ENCODE data around the gene OR4C46. TPM values are rescaled to one million over a fixed set of nuclear protein-coding genes. Genes with fewer than 3 reads are reported as not detected.
"Not testable (repeated sequence)": the region's sequence is repeated elsewhere in the genome, so short reads cannot be mapped to it uniquely, and the experiment has no call there.

Gene OR4C46
- total RNA-seq (2013; cell fraction: nucleolus; rRNA removed) = not detected in 2 replicates
- total RNA-seq (2014; rRNA removed) = not detected in 2 replicates
- total RNA-seq (2014; rRNA removed; fragmentation: Illumina TruSeq; extraction: Trizol) = not detected in 2 replicates
- total RNA-seq (2021) = not detected in 2 replicates
- not detected for polyA plus RNA-seq (2011; ENCODE audit: low read depth)
- not detected in 2 replicates for polyA plus RNA-seq (2011; rRNA removed)
- polyA plus RNA-seq (2011; cell fraction: cytosol; rRNA removed) = not detected in 2 replicates
- not detected in 2 replicates for polyA plus RNA-seq (2011; cell fraction: nucleus; rRNA removed)
- polyA plus RNA-seq (2012) = not detected in 2 replicates
- not detected in 2 replicates for polyA plus RNA-seq (2014; fragmentation: Illumina TruSeq; extraction: Trizol)
- polyA plus RNA-seq (2014; fragmentation: Nextera tagmentation; extraction: Ambion mirVana) = not detected
- not detected in 2 replicates for polyA plus RNA-seq (2014; rRNA removed)
- polyA plus RNA-seq (2016; fragmentation: Nextera tagmentation; extraction: Ambion mirVana) = not detected
- polyA minus RNA-seq (2011; rRNA and poly(A)+ RNA removed) = not detected in 2 replicates
- not detected in 2 replicates for polyA minus RNA-seq (2011; cell fraction: cytosol; rRNA and poly(A)+ RNA removed)
- not detected in 2 replicates for polyA minus RNA-seq (2011; cell fraction: nucleus; rRNA and poly(A)+ RNA removed)
- not detected for Bru-seq, nascent RNA
- not detected for BruChase-seq, experiment 1, labeled RNA remaining after a 6-hour chase
- BruChase-seq, experiment 2, labeled RNA remaining after a 2-hour chase = not detected
- long read RNA-seq, experiment 1 = 0 reads
- long read RNA-seq, experiment 2 = 0 reads

DNA sequence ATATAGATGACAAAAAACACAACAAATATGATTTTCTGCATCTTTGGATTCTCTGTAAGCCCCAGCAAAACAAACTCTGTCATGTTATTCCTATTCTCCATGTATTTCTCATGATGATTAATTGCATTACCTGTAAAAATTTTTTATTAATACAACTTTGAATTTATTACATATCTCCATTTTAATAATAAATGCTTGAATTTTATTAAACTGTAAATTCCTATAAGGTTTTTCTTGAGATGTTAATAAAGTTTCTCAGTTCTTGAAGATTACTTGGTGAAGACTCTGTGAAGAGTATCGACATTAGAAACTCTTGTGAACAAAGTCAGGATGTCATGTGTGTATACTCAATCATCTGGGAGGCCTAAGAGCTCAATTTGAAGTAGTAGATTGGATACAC, at the start of gene OR4C46:
TSS of gene OR4C46 (minus strand) at position 101 of the 400 bp plus-strand sequence. CDS start at position 101, 0 bp downstream.
- Histone ChIP-seq H3K79me2 (ENCODE audit: control insufficient read depth, insufficient read depth, low read length) (no peaks in the 10 kb centered on the region), H3K36me3 (ENCODE audit: control insufficient read depth in 2 of 2, insufficient read depth in 2 of 2, low read length in 1 of 2) (no peaks in the 10 kb centered on the region), H2AFZ (ENCODE audit: control insufficient read depth, low read depth, low read length) (no peak within 1 kb of the TSS), H3K4me3 (no peak within 1 kb of the TSS), H3K9ac (ENCODE audit: control insufficient read depth, insufficient read depth, low read length) (no peak within 1 kb of the TSS), H3K4me1 (ENCODE audit: control insufficient read depth, insufficient read depth, low read length) (no peaks in the 10 kb centered on the region), H4K20me1 (ENCODE audit: control insufficient read depth, insufficient read depth) (no peaks in the 10 kb centered on the region), H3K27ac (ENCODE audit: control insufficient read depth, insufficient read depth) (no peak within 1 kb of the TSS), H3K27me3 (replicated peaks in 1 of 2; ENCODE audit: control insufficient read depth in 2 of 2, insufficient read depth in 2 of 2, low read length in 1 of 2) (no peaks in the 10 kb centered on the region), H3K9me3 (replicated peaks; ENCODE audit: control insufficient read depth, insufficient read depth, low read length) (no peaks in the 10 kb centered on the region), H3K4me2 (ENCODE audit: control insufficient read depth, insufficient read depth) (no peak within 1 kb of the TSS)
- TF ChIP-seq, protein P1, sequence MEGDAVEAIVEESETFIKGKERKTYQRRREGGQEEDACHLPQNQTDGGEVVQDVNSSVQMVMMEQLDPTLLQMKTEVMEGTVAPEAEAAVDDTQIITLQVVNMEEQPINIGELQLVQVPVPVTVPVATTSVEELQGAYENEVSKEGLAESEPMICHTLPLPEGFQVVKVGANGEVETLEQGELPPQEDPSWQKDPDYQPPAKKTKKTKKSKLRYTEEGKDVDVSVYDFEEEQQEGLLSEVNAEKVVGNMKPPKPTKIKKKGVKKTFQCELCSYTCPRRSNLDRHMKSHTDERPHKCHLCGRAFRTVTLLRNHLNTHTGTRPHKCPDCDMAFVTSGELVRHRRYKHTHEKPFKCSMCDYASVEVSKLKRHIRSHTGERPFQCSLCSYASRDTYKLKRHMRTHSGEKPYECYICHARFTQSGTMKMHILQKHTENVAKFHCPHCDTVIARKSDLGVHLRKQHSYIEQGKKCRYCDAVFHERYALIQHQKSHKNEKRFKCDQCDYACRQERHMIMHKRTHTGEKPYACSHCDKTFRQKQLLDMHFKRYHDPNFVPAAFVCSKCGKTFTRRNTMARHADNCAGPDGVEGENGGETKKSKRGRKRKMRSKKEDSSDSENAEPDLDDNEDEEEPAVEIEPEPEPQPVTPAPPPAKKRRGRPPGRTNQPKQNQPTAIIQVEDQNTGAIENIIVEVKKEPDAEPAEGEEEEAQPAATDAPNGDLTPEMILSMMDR (IDR thresholded peaks at IDR 0.05 in 2 of 3, conservative IDR thresholded peaks at IDR 0.05 in 1 of 3; ENCODE audit: control insufficient read depth in 2 of 3, extremely low read depth in 1 of 3, insufficient read depth in 1 of 3, low read depth in 3 of 3, low read length in 3 of 3) = no peak
- TF ChIP-seq SMC3 (IDR thresholded peaks at IDR 0.05; ENCODE audit: borderline replicate concordance, low read length) (no peak), PBX3 (IDR thresholded peaks at IDR 0.05; ENCODE audit: insufficient replicate concordance, low read depth, low read length) (no peak), NFIC (IDR thresholded peaks at IDR 0.05; ENCODE audit: low read depth, low read length) (no peak)
- WGBS (ENCODE audit: insufficient coverage, insufficient replicate concordance, low lambda C conversion rate, missing lambda C conversion rate) = 5% methylated on average over 1 of the region's 1 CpG
- in situ Hi-C loops (cut with MboI) (no loop called here), intact Hi-C loops (cut with micrococcal nuclease; ENCODE audit: unreplicated experiment) (no loop called here)
- no peak for ATAC-seq
- FAIRE-seq = no peak
- ChIA-PET POLR2A (no interaction called here), SMC1A (ENCODE audit: uncharacterized antibody, unreplicated experiment) (no interaction called here), RAD21 (ENCODE audit: unreplicated experiment) (no interaction called here), CTCF (no interaction called here)
- BruUV-seq (replicated peaks) = no TSS peak
- no peak for DNase-seq (ENCODE audit: low read depth, low spot score)

DNA sequence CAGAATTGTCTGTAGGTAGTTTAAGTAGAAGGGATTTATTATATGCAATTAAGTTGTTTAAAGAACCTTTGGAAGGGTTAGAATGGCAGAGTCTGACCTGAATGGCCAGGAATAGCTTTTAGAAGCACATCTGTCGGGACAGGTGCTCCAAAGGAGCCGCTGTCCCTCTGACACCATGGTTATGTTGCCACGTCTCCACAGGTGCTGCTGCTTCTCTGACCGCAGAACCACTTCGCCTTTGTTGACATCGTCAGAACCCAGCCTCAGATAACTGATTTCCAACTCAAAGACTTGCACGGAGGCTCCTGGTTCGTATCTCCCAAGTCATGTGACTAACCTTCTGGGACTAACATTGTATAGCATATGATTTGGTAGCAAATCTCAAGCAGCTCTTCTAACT, 41.8 kb upstream of the OR4C46 start:
- ATAC-seq; intact Hi-C loops (cut with micrococcal nuclease; ENCODE audit: unreplicated experiment); H3K4me1 ChIP-seq (ENCODE audit: control insufficient read depth, insufficient read depth, low read length); H3K4me3 ChIP-seq; in situ Hi-C loops (cut with MboI); SMC1A ChIA-PET (ENCODE audit: uncharacterized antibody, unreplicated experiment); H3K27me3 ChIP-seq (replicated peaks in 1 of 2; ENCODE audit: control insufficient read depth in 2 of 2, insufficient read depth in 2 of 2, low read length in 1 of 2); FAIRE-seq; H3K27ac ChIP-seq (ENCODE audit: control insufficient read depth, insufficient read depth); POLR2A ChIA-PET; H2AFZ ChIP-seq (ENCODE audit: control insufficient read depth, low read depth, low read length); RAD21 ChIA-PET (ENCODE audit: unreplicated experiment); H4K20me1 ChIP-seq (ENCODE audit: control insufficient read depth, insufficient read depth); H3K4me2 ChIP-seq (ENCODE audit: control insufficient read depth, insufficient read depth); CTCF ChIA-PET; H3K9ac ChIP-seq (ENCODE audit: control insufficient read depth, insufficient read depth, low read length); BruUV-seq (replicated peaks); H3K36me3 ChIP-seq (ENCODE audit: control insufficient read depth in 2 of 2, insufficient read depth in 2 of 2, low read length in 1 of 2); H3K79me2 ChIP-seq (ENCODE audit: control insufficient read depth, insufficient read depth, low read length); H3K9me3 ChIP-seq (replicated peaks; ENCODE audit: control insufficient read depth, insufficient read depth, low read length); DNase-seq (ENCODE audit: low read depth, low spot score): not testable (repeated sequence)
- 14% methylated on average over 8 of the region's 8 CpGs for WGBS (ENCODE audit: insufficient coverage, insufficient replicate concordance, low lambda C conversion rate, missing lambda C conversion rate)

GRCh38 chr11:54561439-54561838, 42.4 kb downstream of the OR4C46 start:
- RAD21 ChIA-PET (ENCODE audit: unreplicated experiment); H3K36me3 ChIP-seq (ENCODE audit: control insufficient read depth in 2 of 2, insufficient read depth in 2 of 2, low read length in 1 of 2); H2AFZ ChIP-seq (ENCODE audit: control insufficient read depth, low read depth, low read length); SMC1A ChIA-PET (ENCODE audit: uncharacterized antibody, unreplicated experiment); H3K9ac ChIP-seq (ENCODE audit: control insufficient read depth, insufficient read depth, low read length); in situ Hi-C loops (cut with MboI); H3K9me3 ChIP-seq (replicated peaks; ENCODE audit: control insufficient read depth, insufficient read depth, low read length); CTCF ChIA-PET; BruUV-seq (replicated peaks); H3K4me2 ChIP-seq (ENCODE audit: control insufficient read depth, insufficient read depth); H3K4me3 ChIP-seq; FAIRE-seq; H3K79me2 ChIP-seq (ENCODE audit: control insufficient read depth, insufficient read depth, low read length); H4K20me1 ChIP-seq (ENCODE audit: control insufficient read depth, insufficient read depth); H3K27me3 ChIP-seq (replicated peaks in 1 of 2; ENCODE audit: control insufficient read depth in 2 of 2, insufficient read depth in 2 of 2, low read length in 1 of 2); ATAC-seq; H3K4me1 ChIP-seq (ENCODE audit: control insufficient read depth, insufficient read depth, low read length); intact Hi-C loops (cut with micrococcal nuclease; ENCODE audit: unreplicated experiment); DNase-seq (ENCODE audit: low read depth, low spot score); H3K27ac ChIP-seq (ENCODE audit: control insufficient read depth, insufficient read depth); POLR2A ChIA-PET: not testable (repeated sequence)
- 20% methylated on average over 3 of the region's 3 CpGs for WGBS (ENCODE audit: insufficient coverage, insufficient replicate concordance, low lambda C conversion rate, missing lambda C conversion rate)
